ENCODE measurements around the gene PDZD2. TPM values are rescaled to one million over a fixed set of nuclear protein-coding genes. Genes with fewer than 3 reads are reported as not detected.

Gene PDZD2
- total RNA-seq, 1 experiment from 2014 or later = 0.37 TPM

GRCh38 chr5:32061236-32061635, 422.3 kb downstream of the PDZD2 start:
- DNase-seq (ENCODE audit: low read depth, low spot score) = no peak
- ATAC-seq = no peak
- H3K4me3 ChIP-seq (replicated peaks in 1 of 2; ENCODE audit: low read depth in 1 of 2, low read length in 2 of 2) = no peak overlapping the region
- H3K27ac ChIP-seq (ENCODE audit: low read depth, low read length) = no peak overlapping the region
- H3K79me2 ChIP-seq (ENCODE audit: insufficient read depth, low read length) = no peaks in the 10 kb centered on the region
- ChIA-PET RAD21 (ENCODE audit: low non-redundant PET in 1 of 2, low total read pairs in 2 of 2, uncharacterized antibody in 2 of 2, unreplicated experiment in 2 of 2) (no interaction called here), POLR2A (no interaction called here), CTCF (no interaction called here)
- H3K36me3 ChIP-seq (ENCODE audit: control insufficient read depth in 1 of 2, insufficient read depth in 2 of 2, low read length in 2 of 2) = no peaks in the 10 kb centered on the region
- no peak overlapping the region for H3K4me2 ChIP-seq (ENCODE audit: low read length)
- no peaks in the 10 kb centered on the region for H3K9me3 ChIP-seq (ENCODE audit: control insufficient read depth in 1 of 2, insufficient read depth in 1 of 2, low read depth in 1 of 2, low read length in 2 of 2)
- H3K27me3 ChIP-seq (ENCODE audit: insufficient read depth, low read length) = no peaks in the 10 kb centered on the region
- no peaks in the 10 kb centered on the region for H3K4me1 ChIP-seq (ENCODE audit: control insufficient read depth in 1 of 2, insufficient read depth in 2 of 2, low read length in 2 of 2)
- BruUV-seq (replicated peaks) = no TSS peak
- TF ChIP-seq SIN3A (IDR thresholded peaks at IDR 0.05; ENCODE audit: low read depth) (no peak), CTCF (IDR thresholded peaks at IDR 0.05 in 2 of 3, conservative IDR thresholded peaks at IDR 0.05 in 1 of 3; ENCODE audit: borderline replicate concordance in 1 of 3, insufficient read depth in 1 of 3, low read depth in 2 of 3, low read length in 2 of 3) (no peak), MAX (IDR thresholded peaks at IDR 0.05) (no peak), RAD21 (IDR thresholded peaks at IDR 0.05; ENCODE audit: low read depth) (no peak), EZH2phosphoT487 (IDR thresholded peaks at IDR 0.05; ENCODE audit: borderline replicate concordance) (no peak), EZH2 (IDR thresholded peaks at IDR 0.05) (no peak), SRF (IDR thresholded peaks at IDR 0.05; ENCODE audit: low read depth) (no peak), CBX3 (IDR thresholded peaks at IDR 0.05; ENCODE audit: low read depth) (no peak), SP1 (IDR thresholded peaks at IDR 0.05; ENCODE audit: low read depth) (no peak)
- TF ChIP-seq, protein P1, sequence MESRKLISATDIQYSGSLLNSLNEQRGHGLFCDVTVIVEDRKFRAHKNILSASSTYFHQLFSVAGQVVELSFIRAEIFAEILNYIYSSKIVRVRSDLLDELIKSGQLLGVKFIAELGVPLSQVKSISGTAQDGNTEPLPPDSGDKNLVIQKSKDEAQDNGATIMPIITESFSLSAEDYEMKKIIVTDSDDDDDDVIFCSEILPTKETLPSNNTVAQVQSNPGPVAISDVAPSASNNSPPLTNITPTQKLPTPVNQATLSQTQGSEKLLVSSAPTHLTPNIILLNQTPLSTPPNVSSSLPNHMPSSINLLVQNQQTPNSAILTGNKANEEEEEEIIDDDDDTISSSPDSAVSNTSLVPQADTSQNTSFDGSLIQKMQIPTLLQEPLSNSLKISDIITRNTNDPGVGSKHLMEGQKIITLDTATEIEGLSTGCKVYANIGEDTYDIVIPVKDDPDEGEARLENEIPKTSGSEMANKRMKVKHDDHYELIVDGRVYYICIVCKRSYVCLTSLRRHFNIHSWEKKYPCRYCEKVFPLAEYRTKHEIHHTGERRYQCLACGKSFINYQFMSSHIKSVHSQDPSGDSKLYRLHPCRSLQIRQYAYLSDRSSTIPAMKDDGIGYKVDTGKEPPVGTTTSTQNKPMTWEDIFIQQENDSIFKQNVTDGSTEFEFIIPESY (IDR thresholded peaks at IDR 0.05; ENCODE audit: extremely low read depth, insufficient replicate concordance, low read length) = no peak
- no peak overlapping the region for H2AFZ ChIP-seq (ENCODE audit: low read depth, low read length, poor library complexity, severe bottlenecking)
- no peaks in the 10 kb centered on the region for H4K20me1 ChIP-seq (ENCODE audit: insufficient read depth)
- H3K9ac ChIP-seq (ENCODE audit: low read length) = no peak overlapping the region
- intact Hi-C loops (cut with micrococcal nuclease) = no loop called here
- no peaks in the 10 kb centered on the region for H3K9me2 ChIP-seq (ENCODE audit: insufficient read depth)
